ENCODE results near the gene GCNT3. TPM values are rescaled to one million over a fixed set of nuclear protein-coding genes. Genes with fewer than 3 reads are reported as not detected.

The GCNT3 gene
- total and polyA plus RNA-seq, 2 donors (not counting 1 experiment from before 2014, with no cell fraction given) = 0.16 to 0.17 TPM

GRCh38 chr15:59567324-59567723, 44.3 kb upstream of the GCNT3 start:
- no peak for DNase-seq (ENCODE audit: low read depth in 2 of 2)
- Histone ChIP-seq H3K36me3 (ENCODE audit: control insufficient read depth, insufficient read depth, low read length) (no peaks in the 10 kb centered on the region), H2AFZ (ENCODE audit: low read length) (no peak overlapping the region), H3K27me3 (ENCODE audit: control insufficient read depth, insufficient read depth, low read length) (no peaks in the 10 kb centered on the region), H4K20me1 (ENCODE audit: control insufficient read depth, extremely low read depth, insufficient read depth, low read length) (no peaks in the 10 kb centered on the region), H3K9me3 (ENCODE audit: control insufficient read depth, insufficient read depth, low read depth, low read length) (no peaks in the 10 kb centered on the region), H3K27ac (ENCODE audit: insufficient read depth, low read length) (no peak overlapping the region), H3K9ac (ENCODE audit: insufficient read depth, low read length) (no peak overlapping the region), H3K4me1 (ENCODE audit: control insufficient read depth, extremely low read depth, insufficient read depth, low read length) (no peaks in the 10 kb centered on the region), H3K4me3 (replicated peaks in 1 of 4; ENCODE audit: control extremely low read depth in 1 of 4, insufficient read depth in 1 of 4, low read depth in 3 of 4, low read length in 4 of 4) (no peak overlapping the region), H3K79me2 (ENCODE audit: control insufficient read depth, insufficient read depth, low read length) (no peaks in the 10 kb centered on the region), H3K4me2 (ENCODE audit: extremely low read depth, insufficient read depth, low read length) (no peak overlapping the region)
- no peak for TF ChIP-seq EZH2 (IDR thresholded peaks at IDR 0.05; ENCODE audit: low read length, missing control alignments)
- no peak for TF ChIP-seq CTCF (conservative IDR thresholded peaks at IDR 0.05 in 1 of 2, IDR thresholded peaks at IDR 0.05 in 1 of 2; ENCODE audit: low read depth in 1 of 2, low read length in 2 of 2)

GRCh38 chr15:59569477-59569876, 42.1 kb upstream of the GCNT3 start:
- Histone ChIP-seq H3K4me1 (ENCODE audit: control insufficient read depth, extremely low read depth, insufficient read depth, low read length) (no peaks in the 10 kb centered on the region), H3K9ac (ENCODE audit: insufficient read depth, low read length) (no peak overlapping the region), H3K27ac (ENCODE audit: insufficient read depth, low read length) (no peak overlapping the region), H3K9me3 (ENCODE audit: control insufficient read depth, insufficient read depth, low read depth, low read length) (no peaks in the 10 kb centered on the region), H3K4me3 (replicated peaks in 1 of 4; ENCODE audit: control extremely low read depth in 1 of 4, insufficient read depth in 1 of 4, low read depth in 3 of 4, low read length in 4 of 4) (no peak overlapping the region), H4K20me1 (ENCODE audit: control insufficient read depth, extremely low read depth, insufficient read depth, low read length) (no peaks in the 10 kb centered on the region), H3K4me2 (ENCODE audit: extremely low read depth, insufficient read depth, low read length) (no peak overlapping the region), H2AFZ (ENCODE audit: low read length) (no peak overlapping the region), H3K27me3 (ENCODE audit: control insufficient read depth, insufficient read depth, low read length) (no peaks in the 10 kb centered on the region), H3K79me2 (ENCODE audit: control insufficient read depth, insufficient read depth, low read length) (no peaks in the 10 kb centered on the region), H3K36me3 (ENCODE audit: control insufficient read depth, insufficient read depth, low read length) (no peaks in the 10 kb centered on the region)
- TF ChIP-seq CTCF (conservative IDR thresholded peaks at IDR 0.05 in 1 of 2, IDR thresholded peaks at IDR 0.05 in 1 of 2; ENCODE audit: low read depth in 1 of 2, low read length in 2 of 2) = no peak
- TF ChIP-seq EZH2 (IDR thresholded peaks at IDR 0.05; ENCODE audit: low read length, missing control alignments) = no peak
- DNase-seq (ENCODE audit: low read depth in 2 of 2) = no peak

- peak in 1 of 2 donors; percentile 9 for DNase-seq (ENCODE audit: low read depth in 2 of 2)
- no peak overlapping the region for H2AFZ ChIP-seq (ENCODE audit: low read length)
- H4K20me1 ChIP-seq (ENCODE audit: control insufficient read depth, extremely low read depth, insufficient read depth, low read length) = no peaks in the 10 kb centered on the region
Measured at GRCh38 chr15:59570315-59570714, 41.3 kb upstream of the GCNT3 start.

More at GRCh38 chr15:59570315-59570714, 41.3 kb upstream of the GCNT3 start:
- no peak overlapping the region for H3K4me3 ChIP-seq (replicated peaks in 1 of 4; ENCODE audit: control extremely low read depth in 1 of 4, insufficient read depth in 1 of 4, low read depth in 3 of 4, low read length in 4 of 4)
- H3K4me1 ChIP-seq (ENCODE audit: control insufficient read depth, extremely low read depth, insufficient read depth, low read length) = no peaks in the 10 kb centered on the region
- no peaks in the 10 kb centered on the region for H3K9me3 ChIP-seq (ENCODE audit: control insufficient read depth, insufficient read depth, low read depth, low read length)
- no peak overlapping the region for H3K9ac ChIP-seq (ENCODE audit: insufficient read depth, low read length)
- H3K36me3 ChIP-seq (ENCODE audit: control insufficient read depth, insufficient read depth, low read length) = no peaks in the 10 kb centered on the region
- no peak for TF ChIP-seq CTCF (conservative IDR thresholded peaks at IDR 0.05 in 1 of 2, IDR thresholded peaks at IDR 0.05 in 1 of 2; ENCODE audit: low read depth in 1 of 2, low read length in 2 of 2)
- no peak for TF ChIP-seq EZH2 (IDR thresholded peaks at IDR 0.05; ENCODE audit: low read length, missing control alignments)
- H3K27me3 ChIP-seq (ENCODE audit: control insufficient read depth, insufficient read depth, low read length) = no peaks in the 10 kb centered on the region
- H3K27ac ChIP-seq (ENCODE audit: insufficient read depth, low read length) = no peak overlapping the region
- no peak overlapping the region for H3K4me2 ChIP-seq (ENCODE audit: extremely low read depth, insufficient read depth, low read length)
- no peaks in the 10 kb centered on the region for H3K79me2 ChIP-seq (ENCODE audit: control insufficient read depth, insufficient read depth, low read length)

All from fibroblast of lung (primary cell).